Measurements from ENCODE around the gene ACYP2.

DNA sequence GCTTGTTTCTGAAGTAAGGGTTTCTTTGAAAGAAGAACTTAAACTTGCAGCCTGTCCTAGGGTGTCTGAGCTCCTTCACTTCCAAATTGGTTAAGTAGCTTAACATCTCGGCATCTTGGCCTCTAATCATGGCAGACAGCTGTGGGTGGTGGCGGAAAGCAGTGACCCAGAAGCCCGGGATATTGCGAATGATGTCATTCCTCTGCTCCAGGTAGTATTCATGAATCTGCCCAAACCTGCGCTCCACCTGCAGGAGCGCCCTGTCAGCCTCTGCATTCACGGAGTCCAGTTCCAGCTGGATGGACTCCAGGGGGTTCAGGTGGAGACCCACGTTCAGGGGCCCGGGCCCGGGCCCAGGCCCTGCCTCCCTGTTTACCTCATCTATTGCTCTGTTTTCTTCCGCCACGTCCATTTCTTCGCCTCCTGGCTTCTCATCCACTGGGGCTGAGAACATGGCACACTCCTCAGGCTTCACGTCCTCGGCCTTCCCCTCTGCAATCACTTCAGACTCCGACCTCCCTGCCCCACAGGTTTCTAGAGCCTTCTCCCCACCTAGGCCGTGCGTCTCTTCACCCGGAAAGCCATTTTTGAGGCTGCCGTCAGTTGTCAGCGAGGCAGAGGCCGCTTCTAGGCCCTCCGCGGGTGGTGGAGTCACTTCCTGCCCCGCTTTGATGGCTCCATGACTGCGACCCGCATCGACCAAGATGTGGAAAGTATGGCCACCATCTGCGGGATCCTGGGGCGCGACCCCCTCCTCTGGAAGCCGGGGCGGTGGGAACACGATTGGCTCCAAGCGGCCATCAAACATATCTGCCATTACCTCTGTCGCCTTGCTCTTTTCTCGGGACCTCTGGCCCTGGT, 140.0 kb downstream of the ACYP2 start:
- no peak for TF ChIP-seq POLR2AphosphoS5 (IDR thresholded peaks at IDR 0.05)
- TF ChIP-seq EP300 (IDR thresholded peaks at IDR 0.05): no peak
- TF ChIP-seq, protein P1, sequence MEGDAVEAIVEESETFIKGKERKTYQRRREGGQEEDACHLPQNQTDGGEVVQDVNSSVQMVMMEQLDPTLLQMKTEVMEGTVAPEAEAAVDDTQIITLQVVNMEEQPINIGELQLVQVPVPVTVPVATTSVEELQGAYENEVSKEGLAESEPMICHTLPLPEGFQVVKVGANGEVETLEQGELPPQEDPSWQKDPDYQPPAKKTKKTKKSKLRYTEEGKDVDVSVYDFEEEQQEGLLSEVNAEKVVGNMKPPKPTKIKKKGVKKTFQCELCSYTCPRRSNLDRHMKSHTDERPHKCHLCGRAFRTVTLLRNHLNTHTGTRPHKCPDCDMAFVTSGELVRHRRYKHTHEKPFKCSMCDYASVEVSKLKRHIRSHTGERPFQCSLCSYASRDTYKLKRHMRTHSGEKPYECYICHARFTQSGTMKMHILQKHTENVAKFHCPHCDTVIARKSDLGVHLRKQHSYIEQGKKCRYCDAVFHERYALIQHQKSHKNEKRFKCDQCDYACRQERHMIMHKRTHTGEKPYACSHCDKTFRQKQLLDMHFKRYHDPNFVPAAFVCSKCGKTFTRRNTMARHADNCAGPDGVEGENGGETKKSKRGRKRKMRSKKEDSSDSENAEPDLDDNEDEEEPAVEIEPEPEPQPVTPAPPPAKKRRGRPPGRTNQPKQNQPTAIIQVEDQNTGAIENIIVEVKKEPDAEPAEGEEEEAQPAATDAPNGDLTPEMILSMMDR (IDR thresholded peaks at IDR 0.05): no peak
